Lower leg skin (tissue), 4 donors: Measurements from ENCODE around the gene FIBCD1. TPM values are rescaled to one million over a fixed set of nuclear protein-coding genes. Genes with fewer than 3 reads are reported as not detected.

ENCODE experiments used
- DNase-seq, 2 donors: peaks; one replicate each; pipeline ENCODE4 v3.0.0-alpha.2; 2019; ENCODE audit warnings: low spot score in 2 of 2
- H3K4me3 ChIP-seq: fragments of 200-600 bp; sonication (generic); 2 replicates; pipeline ENCODE4 v1.5.1; 2017; ENCODE audit warnings: mild to moderate bottlenecking, low read depth; ENCODE audit not compliant: poor library complexity, severe bottlenecking
- POLR2A ChIP-seq, 2 donors: fragments of 450-650 bp; IDR thresholded peaks; one replicate each; pipeline ENCODE4 v1.6.1; 2016 to 2017; ENCODE audit warnings: antibody characterized with exemption in 2 of 2, mild to moderate bottlenecking in 1 of 2, moderate library complexity in 1 of 2
- WGBS, 2 donors: methylation state at CpG; one replicate each; pipeline ENCODE4 v1.1.5; 2018; 5-methylcytosine and 5-hydroxymethylcytosine counted together
- intact Hi-C: fragments of 100-400 bp; cut with DNase I; formaldehyde crosslinking; loops from one replicate; pipeline ENCODE4 v1.15.0; 2023; ENCODE audit warnings: low total_unique reads
- total RNA-seq, 4 donors: library from RNA; depleted of rRNA; stranded (reverse); fragments of >200 nt; gene quantifications; one replicate each; pipeline ENCODE4 v1.1.0, GENCODE V29; 2016
- TF ChIP-seq, protein P1 (sequence below), 3 donors: fragments of 450-650 bp; IDR thresholded peaks; one replicate each; pipeline ENCODE4 v1.5.1; 2016; ENCODE audit warnings: antibody characterized with exemption in 3 of 3, mild to moderate bottlenecking in 3 of 3, moderate library complexity in 2 of 3

Gene FIBCD1
- total RNA-seq, 4 donors from 2014 or later: 0.17 to 0.42 TPM; not detected in 2

DNA sequence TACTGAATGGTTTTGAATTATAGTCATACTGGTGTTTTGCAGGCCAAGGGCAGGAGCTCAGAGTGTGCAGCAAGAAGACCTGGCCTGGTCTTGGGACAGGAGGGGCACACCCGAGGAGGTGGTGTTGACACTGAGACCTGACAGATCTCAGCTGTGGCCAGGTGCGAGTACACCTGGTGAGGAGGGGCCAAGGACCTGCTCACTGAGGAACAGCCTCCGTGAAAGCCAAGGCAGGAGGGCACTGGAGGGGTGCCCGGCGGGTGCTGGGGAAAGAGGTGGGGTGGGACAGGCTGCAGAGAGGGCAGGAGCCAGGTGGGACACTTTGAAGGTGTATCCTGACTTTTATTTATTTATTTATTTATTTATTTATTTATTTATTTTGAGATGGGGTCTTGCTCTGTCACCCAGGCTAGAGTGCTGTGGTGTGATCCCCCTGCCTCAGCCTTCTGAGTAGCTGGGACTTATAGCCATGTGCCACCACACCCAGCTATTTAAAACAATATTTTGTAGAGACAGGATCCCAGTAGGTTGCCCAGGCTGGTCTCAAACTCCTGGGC, 46.6 kb upstream of the FIBCD1 start:
- 62 to 83% methylated on average over 5 of the region's 5 CpGs for WGBS, 2 donors
- TF ChIP-seq POLR2A (IDR thresholded peaks at IDR 0.05): no peak
- TF ChIP-seq, protein P1, sequence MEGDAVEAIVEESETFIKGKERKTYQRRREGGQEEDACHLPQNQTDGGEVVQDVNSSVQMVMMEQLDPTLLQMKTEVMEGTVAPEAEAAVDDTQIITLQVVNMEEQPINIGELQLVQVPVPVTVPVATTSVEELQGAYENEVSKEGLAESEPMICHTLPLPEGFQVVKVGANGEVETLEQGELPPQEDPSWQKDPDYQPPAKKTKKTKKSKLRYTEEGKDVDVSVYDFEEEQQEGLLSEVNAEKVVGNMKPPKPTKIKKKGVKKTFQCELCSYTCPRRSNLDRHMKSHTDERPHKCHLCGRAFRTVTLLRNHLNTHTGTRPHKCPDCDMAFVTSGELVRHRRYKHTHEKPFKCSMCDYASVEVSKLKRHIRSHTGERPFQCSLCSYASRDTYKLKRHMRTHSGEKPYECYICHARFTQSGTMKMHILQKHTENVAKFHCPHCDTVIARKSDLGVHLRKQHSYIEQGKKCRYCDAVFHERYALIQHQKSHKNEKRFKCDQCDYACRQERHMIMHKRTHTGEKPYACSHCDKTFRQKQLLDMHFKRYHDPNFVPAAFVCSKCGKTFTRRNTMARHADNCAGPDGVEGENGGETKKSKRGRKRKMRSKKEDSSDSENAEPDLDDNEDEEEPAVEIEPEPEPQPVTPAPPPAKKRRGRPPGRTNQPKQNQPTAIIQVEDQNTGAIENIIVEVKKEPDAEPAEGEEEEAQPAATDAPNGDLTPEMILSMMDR (IDR thresholded peaks at IDR 0.05): no peak
- intact Hi-C loops: no loop called here
- no peak overlapping the region for H3K4me3 ChIP-seq
- DNase-seq: no peak

- 84 to 88% methylated on average over 6 of the region's 6 CpGs for WGBS, 2 donors
- intact Hi-C loops: no loop called here
- DNase-seq: no peak
- no peak overlapping the region for H3K4me3 ChIP-seq
- TF ChIP-seq, protein P1 (IDR thresholded peaks at IDR 0.05): no peak
- no peak for TF ChIP-seq POLR2A (IDR thresholded peaks at IDR 0.05)
Observed at GRCh38 chr9:130985029-130985428, 46.0 kb upstream of the FIBCD1 start.

GRCh38 chr9:130984521-130984920, 45.5 kb upstream of the FIBCD1 start:
- no peak overlapping the region for H3K4me3 ChIP-seq
- intact Hi-C loops: no loop called here
- no peak for DNase-seq
- whole genome bisulfite sequencing, 2 donors: 85 to 90% methylated on average over 8 of the region's 8 CpGs
- no peak for TF ChIP-seq POLR2A (IDR thresholded peaks at IDR 0.05)
- TF ChIP-seq, protein P1 (IDR thresholded peaks at IDR 0.05): no peak

DNA sequence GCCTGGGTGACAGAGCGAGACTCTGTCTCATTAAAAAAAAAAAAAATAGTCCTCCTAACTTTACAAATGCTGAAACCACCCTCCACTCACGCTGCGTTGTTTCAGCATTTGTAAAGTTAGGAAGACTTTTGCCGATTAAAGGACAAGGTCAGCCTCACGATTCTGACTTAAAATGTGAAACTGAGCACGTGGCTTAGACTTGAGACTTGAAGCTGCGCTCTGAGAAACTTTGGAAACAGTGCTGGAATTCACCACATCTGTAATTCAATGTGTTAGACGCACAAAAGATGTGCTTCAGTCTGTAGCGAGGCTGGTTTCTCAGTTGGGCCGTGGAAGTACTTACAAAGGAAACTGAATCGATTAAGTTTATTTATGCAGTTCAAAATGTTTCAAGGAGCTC, 44.9 kb upstream of the FIBCD1 start:
- TF ChIP-seq POLR2A (IDR thresholded peaks at IDR 0.05): no peak
- TF ChIP-seq, protein P1 (IDR thresholded peaks at IDR 0.05): no peak
- H3K4me3 ChIP-seq: no peak overlapping the region
- WGBS, 2 donors: 76 to 77% methylated on average over 11 of the region's 11 CpGs
- no peak for DNase-seq
- intact Hi-C loops: no loop called here

- TF ChIP-seq POLR2A (IDR thresholded peaks at IDR 0.05): no peak
- TF ChIP-seq, protein P1 (IDR thresholded peaks at IDR 0.05): no peak
- WGBS, 2 donors: 86 to 88% methylated on average over 5 to 6 of the region's 6 CpGs
- intact Hi-C loops: no loop called here
- no peak overlapping the region for H3K4me3 ChIP-seq
- no peak for DNase-seq
Observed at GRCh38 chr9:130983359-130983670, 44.3 kb upstream of the FIBCD1 start.
